AG09309 (cell line): Measurements from ENCODE around the gene CCDC170.
"Not testable (repeated sequence)": the region's sequence is repeated elsewhere in the genome, so short reads cannot be mapped to it uniquely, and the experiment has no call there.

ENCODE experiments used
- DNase-seq: peaks from one replicate; pipeline ENCODE4 v3.0.0-alpha.2; 2010; ENCODE audit warnings: low read depth
- H3K4me3 ChIP-seq: 2 replicates; pipeline ENCODE4 v1.5.1; 2011; ENCODE audit warnings: mild to moderate bottlenecking, low read depth, low read length, moderate library complexity; ENCODE audit not compliant: control insufficient read depth
- TF ChIP-seq, protein P1 (sequence below): IDR thresholded peaks from 2 replicates; pipeline ENCODE4 v1.5.1; 2011; ENCODE audit warnings: mild to moderate bottlenecking, low read depth, low read length, inconsistent platforms; ENCODE audit not compliant: insufficient read depth, control insufficient read depth; ENCODE audit errors: missing control alignments

CCDC170 gene

GRCh38 chr6:151501511-151502136 is 7.8 kb downstream of the CCDC170 start:
- TF ChIP-seq, protein P1, sequence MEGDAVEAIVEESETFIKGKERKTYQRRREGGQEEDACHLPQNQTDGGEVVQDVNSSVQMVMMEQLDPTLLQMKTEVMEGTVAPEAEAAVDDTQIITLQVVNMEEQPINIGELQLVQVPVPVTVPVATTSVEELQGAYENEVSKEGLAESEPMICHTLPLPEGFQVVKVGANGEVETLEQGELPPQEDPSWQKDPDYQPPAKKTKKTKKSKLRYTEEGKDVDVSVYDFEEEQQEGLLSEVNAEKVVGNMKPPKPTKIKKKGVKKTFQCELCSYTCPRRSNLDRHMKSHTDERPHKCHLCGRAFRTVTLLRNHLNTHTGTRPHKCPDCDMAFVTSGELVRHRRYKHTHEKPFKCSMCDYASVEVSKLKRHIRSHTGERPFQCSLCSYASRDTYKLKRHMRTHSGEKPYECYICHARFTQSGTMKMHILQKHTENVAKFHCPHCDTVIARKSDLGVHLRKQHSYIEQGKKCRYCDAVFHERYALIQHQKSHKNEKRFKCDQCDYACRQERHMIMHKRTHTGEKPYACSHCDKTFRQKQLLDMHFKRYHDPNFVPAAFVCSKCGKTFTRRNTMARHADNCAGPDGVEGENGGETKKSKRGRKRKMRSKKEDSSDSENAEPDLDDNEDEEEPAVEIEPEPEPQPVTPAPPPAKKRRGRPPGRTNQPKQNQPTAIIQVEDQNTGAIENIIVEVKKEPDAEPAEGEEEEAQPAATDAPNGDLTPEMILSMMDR: no peak

GRCh38 chr6:151502499-151502898 is 8.7 kb downstream of the CCDC170 start:
- DNase-seq: no peak
- TF ChIP-seq, protein P1: no peak
- H3K4me3 ChIP-seq: no peak overlapping the region

More at GRCh38 chr6:151501511-151502136, 7.8 kb downstream of the CCDC170 start:
- H3K4me3 ChIP-seq: no peak overlapping the region
- DNase-seq: no peak

DNA sequence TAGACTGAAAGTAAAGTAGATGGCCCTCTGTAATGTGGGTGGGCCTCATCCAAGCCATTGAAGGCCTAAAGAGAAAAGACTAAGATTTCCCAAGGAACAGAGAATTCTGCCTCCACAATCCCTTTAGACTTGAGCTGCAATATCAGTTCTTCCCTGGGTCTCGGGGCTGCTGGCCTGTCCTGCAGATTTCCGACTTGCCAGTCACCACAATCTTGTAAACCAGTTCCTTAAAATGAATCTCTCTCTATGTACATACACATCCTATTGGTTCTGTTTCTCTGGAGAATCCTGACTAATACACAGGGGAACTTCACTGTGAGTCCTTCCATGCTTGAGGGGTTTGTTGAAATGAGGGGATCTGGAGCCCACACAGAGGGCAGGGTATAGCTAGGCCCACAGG is 12.9 kb downstream of the CCDC170 start:
- TF ChIP-seq, protein P1: no peak
- no peak overlapping the region for H3K4me3 ChIP-seq
- no peak for DNase-seq

DNA sequence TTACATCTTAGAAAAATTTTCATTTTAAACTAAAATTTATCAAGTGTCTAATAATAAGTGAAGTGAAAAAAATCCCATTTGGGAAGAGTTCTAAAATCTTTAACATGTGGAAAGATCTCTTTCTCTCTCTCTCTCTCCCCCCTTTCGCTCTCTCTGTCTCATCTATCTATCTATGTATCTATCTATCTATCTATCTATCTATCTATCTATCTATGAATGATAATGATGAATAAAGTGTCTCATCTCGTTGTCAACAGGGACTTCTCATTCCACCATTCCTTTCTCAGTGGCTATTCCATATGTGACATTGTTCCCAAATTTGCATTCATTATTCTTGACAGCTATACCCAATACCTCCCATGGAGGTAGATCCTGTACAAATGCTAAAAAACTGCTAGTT is 15.2 kb downstream of the CCDC170 start:
- DNase-seq: no peak
- H3K4me3 ChIP-seq: no peak overlapping the region
- TF ChIP-seq, protein P1: no peak

DNA sequence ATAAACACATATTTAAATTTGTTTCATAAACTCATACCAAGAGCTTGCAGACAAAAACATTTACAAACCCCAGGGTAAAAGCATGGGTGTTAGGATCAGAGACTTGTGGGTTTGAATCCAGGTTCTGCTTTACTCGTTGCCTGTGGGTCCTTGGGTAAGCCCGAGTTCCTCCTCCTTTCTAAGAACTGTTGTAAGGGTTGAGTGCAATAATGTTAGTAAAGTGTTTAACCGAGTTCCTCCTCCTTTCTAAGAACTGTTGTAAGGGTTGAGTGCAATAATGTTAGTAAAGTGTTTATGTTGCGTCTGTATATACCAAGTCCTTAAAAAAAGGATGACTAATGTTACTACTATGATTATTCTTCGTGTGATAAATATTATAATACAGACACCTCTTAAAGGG is 18.7 kb downstream of the CCDC170 start:
- TF ChIP-seq, protein P1: no peak
- DNase-seq: no peak
- H3K4me3 ChIP-seq: no peak overlapping the region

DNA sequence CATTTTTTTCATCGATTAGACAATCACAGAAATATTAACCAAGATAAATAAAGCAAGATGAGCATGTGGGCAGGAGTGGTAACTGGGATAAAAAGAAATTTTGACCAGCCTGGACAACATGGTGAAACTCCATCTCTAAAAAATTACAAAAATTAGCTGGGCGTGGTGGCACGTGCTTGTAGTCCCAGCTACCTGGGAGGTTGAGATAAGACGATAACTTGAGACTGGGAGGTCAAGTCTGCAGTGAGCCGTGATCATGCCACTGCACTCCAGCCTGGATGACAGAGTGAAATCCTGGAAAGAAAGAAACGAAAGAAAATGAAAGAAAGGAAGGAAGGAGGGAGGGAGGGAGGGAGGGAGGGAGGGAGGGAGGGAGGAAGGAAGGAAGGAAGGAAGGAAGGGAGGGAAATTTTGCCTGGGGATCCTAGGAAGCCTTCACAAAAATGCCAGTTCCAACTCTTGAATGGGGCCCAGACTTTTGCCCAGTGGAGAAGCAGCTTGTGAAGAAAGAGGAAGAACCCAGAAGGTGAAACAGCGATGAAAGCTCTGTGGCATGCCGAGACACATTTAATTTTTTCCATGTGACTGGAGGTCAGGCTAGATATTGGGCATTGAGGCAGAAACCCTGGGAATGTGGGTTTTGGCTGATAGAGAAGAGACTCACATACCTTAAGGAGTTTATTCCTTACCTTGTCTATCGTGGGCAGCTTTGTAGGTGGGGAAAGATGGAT is 20.3 kb downstream of the CCDC170 start:
- TF ChIP-seq, protein P1: no peak
- no peak overlapping the region for H3K4me3 ChIP-seq
- DNase-seq: no peak

DNA sequence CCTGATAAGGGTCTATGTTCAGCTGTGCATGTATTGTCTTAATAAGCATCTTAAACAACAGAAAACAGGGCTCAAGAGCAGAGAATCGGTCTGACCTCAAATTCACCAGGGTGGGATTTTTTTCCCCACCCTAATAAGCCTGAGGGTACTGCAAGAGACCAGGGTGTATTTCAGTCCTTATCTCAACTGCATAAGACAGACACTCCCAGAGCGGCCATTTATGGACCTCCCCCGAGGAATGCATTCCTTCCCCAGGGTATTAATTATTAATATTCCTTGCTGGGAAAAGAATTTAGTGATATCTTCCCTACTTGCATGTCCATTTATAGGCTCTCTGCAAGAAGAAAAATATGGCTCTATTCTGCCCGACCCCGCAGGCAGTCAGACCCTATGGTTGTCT is 25.2 kb downstream of the CCDC170 start:
- DNase-seq, H3K4me3 ChIP-seq: not testable (repeated sequence)
